ENCODE data around the gene TULP4.
"Not testable (repeated sequence)": the region's sequence is repeated elsewhere in the genome, so short reads cannot be mapped to it uniquely, and the experiment has no call there.

TULP4 gene

DNA sequence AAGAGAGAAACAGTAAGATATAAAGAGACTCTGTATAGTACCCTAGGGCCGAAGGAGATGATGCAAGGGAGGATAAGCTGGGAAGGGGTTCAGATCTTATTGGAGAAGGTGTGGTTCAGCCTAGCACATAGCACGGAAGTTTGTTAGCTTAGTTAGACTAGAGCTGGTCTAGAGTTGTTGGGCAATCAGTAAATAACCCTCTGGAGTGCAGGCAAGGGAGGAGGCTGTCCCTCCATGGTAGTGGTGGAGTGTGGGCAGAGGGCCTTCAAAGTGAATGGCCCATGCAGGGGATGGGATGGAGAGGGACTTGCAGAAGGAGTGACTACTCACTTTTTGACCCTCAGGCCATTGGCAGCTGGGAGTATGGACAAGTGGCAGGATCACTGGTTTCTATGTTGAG is 20.0 kb downstream of the TULP4 start:
- no peak for DNase-seq

DNA sequence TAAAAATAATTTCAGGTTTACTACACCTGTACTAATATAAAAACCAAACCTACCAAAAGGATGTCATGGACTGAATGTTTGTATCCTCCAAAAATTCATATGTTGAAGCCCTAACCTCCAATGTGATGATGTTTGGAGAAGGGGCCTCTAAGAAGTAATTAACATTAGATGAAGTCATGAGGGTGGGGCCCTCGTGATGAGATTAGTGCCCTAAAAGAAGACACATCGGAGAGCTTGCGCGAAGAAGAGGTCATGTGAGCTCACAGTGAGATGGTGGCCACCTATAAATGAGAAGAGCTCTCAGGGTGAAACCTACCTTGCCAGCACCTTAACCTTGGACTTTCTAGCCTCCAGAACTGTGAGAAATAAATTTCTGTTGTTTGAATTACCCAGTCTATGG is 20.8 kb downstream of the TULP4 start:
- DNase-seq, result no peak

DNA sequence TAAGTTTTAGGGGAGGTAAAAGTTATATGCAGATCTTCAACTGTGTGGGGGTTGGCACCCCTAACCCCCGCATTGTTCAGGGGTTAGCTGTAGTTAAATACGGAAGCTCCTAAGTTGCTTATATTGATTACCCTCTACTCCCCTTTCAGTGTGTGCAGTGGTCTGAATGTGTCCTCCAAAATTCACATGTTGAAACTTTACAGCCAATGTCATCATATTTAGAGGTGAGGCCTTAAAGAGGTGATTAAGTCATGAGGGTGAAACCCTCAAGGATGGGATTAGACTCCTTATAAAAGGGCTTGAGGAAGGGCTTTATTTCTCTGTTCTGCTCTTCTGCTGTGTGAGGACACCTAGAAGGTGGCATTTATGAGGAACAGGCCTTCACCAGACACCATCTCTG is 22.3 kb downstream of the TULP4 start:
- no peak for DNase-seq

DNA sequence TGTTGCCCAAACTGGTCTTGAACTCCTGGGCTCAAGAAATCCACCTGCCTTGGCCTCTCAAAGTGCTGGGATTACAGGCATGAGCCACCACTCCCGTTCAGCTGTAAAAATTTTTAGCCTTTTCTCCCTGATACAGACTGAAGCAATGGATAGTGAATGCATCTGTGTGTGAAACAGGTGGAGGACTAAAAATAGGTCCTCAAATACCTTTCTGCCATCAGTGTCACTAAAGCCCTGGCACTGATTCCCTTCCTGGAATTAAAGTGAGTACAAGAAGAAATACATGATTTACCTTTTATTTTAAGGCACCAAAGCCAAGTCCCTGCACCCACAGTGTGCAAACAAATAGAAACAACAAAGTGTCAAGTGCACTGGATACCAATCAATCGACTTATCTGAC is 25.1 kb downstream of the TULP4 start:
- DNase-seq, result no peak

DNA sequence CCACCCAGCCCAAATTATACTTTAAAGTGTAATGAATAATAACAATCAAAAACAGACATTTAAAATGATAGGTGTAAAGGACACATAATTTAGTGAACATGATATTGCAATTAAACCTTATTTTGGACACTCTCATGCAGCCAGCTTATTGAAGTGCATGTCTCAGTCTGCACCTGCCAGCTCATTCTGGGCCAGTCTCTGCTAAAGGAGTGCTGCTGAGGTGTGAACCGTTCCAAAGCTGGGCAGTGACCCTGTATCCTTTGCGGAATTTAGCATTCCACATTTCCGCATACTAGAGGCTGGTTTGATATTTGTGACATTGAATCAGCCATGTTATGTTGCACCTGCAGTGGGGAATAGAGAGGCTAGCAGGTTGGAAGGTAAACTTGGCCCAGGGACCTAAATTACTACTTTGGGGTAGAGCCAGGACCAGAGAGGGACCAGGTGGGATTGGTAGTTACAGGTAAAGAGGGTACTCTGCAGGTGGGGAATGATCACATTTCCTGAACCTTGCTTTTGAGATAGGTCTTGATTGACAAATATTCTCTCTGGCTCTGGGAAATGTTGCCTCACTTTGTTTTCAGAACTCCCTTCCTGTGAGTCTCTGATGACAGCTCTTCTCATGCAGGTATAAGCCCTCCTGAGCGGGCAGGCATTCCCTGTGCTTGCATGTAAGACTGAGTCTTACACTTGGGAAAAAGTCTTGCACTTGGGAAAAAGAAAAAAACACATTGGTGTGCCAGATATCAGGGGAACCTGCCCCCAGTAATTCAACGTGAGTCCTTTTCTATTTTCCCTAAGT is 26.2 kb downstream of the TULP4 start:
- no peak for DNase-seq

DNA sequence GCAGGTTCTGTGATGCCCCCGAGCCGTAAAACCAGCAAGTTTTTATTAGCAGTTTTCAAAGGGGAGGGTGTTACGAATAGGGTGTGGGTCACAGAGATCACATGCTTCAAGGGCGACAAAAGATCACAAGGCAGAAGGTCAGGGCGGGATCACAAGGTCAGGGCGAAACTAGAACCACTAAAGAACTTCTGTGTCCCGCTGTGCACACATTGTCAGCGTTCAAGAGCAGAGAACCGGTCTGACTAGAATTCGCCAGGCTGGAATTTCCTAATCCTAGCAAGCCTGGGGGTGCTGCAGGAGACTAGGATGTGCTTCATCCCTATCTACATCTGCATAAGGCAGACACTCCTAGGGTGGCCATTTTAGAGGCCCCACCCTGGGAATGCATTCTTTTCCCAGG is 26.9 kb downstream of the TULP4 start:
- not testable (repeated sequence) for DNase-seq

DNA sequence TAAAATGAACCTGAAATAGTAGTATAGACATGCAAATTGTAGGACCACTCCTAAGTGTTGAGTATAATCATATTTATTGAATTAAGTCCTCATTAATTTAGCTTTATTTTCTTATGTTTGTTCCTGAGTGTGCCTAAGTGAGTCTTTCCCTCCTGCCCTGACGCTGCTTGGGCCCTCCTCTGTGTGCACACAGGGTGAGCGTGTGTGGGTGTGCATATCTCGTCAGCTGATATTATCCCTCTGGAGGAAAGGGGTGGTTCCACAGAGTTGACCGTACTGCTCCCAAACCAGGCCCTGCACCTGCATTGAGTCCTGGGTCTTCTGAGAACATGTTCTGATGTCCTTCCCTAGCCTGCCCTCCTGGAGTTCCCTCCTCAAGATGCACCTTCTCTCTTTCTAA is 28.0 kb downstream of the TULP4 start:
- DNase-seq, result no peak

DNA sequence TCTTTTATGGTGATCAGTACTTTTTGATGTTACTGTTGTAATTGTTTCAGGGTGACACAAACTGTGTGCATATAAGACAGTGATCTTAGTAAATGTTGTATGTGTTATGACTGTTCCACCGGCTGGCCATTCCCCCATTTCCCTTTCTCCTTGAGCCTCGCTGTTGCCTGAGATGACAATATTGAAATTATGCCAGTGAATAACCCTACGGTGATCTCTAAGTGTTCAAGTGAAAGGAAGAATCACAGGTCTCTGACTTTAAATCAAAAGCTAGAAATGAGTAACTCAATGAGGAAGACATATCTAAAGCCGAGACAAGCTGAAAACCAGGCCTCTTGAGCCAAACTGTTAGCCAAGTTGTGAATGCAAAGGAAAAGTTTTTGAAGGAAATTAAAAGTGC is 32.3 kb downstream of the TULP4 start:
- DNase-seq, result peak; percentile 80

DNA sequence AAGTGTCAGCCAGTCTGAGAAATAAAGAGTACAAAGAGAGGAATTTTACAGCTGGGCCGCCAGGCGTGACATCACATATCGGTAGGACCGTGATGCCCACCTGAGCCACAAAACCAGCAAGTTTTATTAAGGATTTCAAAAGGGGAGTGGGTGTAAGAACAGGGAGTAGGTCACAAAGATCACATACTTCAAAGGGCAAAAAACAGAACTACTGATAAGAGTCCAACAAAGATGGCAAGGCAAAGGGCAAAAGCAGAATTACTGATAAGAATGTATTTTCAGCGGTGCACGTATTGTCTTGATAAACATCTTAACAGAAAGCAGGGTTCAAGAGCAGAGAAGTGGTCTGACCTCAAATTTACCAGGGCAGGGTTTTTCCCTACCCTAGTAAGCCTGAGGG is 33.2 kb downstream of the TULP4 start:
- not testable (repeated sequence) for DNase-seq

DNA sequence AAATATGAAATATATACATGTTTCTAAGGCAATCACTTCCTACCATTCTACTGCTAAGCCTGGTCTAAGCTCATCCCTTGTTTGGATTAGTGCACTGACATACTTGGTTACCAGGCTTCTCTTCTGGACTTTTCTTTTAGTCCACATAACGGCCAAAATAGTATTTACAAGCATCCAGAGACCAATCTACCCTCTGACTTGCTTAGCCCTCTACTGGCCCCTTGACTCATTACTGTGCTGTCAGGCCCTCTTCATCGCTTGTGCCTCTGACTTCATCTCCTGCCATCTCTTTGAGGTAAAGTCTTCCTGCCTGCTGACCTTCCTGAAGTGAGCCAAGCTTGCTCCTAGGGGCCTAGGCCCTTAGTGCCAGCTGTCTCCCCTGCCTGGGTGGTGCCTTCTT is 35.1 kb downstream of the TULP4 start:
- no peak for DNase-seq

DNA sequence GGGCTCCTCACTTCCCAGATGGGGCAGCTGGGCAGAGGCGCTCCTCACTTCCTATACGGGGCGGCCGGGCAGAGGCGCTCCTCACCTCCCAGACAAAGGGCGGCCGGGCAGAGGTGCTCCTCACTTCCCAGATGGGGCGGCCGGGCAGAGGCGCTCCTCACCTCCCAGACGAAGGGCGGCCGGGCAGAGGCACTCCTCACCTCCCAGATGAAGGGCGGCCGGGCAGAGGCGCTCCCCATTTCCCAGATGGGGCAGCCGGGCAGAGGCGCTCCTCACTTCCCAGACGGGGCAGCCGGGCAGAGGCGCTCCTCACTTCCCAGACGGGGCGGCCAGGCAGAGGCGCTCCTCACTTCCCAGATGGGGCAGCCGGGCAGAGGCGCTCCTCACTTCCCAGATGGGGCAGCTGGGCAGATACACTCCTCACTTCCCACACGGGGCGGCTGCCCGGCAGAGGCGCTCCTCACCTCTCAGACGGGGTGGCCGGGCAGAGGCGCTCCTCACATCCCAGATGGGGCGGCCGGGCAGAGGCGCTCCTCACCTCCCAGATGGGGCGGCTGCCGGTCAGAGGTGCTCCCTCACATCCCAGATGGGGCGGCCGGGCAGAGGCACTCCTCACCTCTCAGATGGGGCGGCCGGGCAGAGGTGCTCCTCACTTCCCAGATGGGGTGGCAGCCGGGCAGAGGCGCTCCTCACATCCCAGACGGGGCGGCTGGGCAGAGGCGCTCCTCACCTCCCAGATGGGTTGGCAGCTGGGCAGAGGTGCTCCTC is 36.7 kb downstream of the TULP4 start:
- not testable (repeated sequence) for DNase-seq

DNA sequence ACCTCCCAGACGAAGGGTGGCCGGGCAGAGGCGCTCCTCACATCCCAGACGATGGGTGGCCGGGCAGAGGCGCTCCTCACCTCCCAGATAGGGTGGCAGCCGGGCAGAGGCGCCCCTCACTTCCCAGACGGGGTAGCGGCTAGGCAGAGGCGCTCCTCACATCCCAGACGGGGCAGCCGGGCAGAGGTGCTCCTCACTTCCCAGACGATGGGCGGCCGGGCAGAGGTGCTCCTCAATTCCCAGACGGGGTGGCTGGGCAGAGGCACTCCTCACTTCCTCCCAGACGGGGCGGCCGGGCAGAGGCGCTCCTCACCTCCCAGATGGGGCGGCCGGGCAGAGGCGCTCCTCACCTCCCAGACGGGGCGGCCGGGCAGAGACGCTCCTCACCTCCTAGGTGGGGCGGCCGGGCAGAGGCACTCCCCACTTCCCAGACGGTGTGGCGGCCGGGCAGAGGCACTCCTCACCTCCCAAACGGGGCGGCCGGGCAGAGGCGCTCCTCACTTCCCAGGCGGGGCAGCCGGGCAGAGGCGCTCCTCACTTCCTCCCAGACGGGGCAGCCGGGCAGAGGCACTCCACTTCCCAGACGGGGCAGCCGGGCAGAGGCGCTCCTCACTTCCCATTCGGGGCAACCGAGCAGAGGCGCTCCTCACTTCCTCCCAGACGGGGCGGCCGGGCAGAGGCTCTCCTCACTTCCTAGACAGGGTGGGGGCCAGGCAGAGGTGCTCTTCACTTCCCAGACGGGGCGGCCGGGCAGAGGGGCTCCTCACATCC is 37.4 kb downstream of the TULP4 start:
- DNase-seq, result not testable (repeated sequence)

DNA sequence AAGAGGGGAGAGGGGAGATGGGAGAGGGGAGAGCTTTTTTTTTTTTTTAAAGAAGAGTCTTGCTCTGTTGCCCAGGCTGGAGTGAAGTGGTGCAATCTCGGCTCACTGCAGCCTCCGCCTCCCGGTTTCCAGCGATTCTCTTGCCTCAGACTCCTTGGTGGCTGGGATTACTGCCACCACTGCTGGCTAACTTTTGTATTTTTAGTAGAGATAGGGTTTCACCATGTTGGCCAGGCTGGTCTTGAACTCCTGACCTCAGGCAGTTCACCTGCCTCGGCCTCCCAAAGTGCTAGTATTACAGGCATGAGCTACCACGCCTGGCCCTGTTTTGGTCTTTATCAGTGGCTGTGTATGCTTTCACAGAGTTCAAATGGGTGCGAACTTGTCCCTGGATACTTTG is 38.5 kb downstream of the TULP4 start:
- not testable (repeated sequence) for DNase-seq

DNA sequence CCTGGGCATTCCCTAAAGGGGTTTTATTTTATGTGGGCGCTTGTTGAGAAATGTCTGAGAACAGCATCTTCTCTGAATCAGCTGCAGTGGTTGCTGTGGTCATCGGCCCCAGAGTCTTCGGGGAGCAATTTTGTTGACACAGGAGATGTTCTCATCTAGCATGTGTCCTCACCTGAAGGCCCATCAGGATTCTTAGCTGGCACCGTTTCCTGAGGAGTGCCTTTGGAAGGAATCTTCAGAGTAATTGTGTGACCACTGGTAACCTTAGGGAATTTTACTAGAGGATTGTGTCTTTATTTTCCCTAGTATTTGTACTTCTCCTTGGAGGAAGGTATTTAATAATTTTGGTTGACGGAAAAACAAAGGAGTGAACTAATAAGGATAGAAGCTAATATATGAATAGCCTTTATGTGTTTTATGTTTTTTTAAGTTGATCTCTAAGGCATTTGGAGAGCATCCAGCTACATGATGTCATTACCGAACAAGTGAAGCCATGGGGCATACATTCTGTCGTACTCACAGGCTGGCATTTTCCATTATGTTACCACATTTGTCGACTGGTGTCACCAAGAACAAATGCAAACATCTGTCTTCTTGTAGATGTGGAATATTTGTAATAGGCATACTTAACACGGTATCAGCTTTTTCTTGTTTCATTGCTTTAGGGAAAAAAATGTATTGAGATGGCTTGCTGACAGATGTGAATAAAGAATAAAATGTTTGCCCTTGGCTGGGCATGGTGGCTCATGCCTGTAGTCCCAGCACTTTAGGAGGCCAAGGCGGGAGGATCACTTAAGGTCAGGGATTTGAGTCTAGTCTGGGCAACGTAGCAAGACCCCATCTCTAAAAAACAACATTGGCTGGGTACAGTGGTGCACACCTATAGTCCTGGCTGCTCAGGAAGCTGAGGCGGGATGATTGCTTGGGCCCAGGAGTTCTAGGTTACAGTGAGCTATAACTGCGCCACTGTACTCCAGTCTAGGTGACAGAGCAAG is 41.9 kb downstream of the TULP4 start:
- no peak for DNase-seq

DNA sequence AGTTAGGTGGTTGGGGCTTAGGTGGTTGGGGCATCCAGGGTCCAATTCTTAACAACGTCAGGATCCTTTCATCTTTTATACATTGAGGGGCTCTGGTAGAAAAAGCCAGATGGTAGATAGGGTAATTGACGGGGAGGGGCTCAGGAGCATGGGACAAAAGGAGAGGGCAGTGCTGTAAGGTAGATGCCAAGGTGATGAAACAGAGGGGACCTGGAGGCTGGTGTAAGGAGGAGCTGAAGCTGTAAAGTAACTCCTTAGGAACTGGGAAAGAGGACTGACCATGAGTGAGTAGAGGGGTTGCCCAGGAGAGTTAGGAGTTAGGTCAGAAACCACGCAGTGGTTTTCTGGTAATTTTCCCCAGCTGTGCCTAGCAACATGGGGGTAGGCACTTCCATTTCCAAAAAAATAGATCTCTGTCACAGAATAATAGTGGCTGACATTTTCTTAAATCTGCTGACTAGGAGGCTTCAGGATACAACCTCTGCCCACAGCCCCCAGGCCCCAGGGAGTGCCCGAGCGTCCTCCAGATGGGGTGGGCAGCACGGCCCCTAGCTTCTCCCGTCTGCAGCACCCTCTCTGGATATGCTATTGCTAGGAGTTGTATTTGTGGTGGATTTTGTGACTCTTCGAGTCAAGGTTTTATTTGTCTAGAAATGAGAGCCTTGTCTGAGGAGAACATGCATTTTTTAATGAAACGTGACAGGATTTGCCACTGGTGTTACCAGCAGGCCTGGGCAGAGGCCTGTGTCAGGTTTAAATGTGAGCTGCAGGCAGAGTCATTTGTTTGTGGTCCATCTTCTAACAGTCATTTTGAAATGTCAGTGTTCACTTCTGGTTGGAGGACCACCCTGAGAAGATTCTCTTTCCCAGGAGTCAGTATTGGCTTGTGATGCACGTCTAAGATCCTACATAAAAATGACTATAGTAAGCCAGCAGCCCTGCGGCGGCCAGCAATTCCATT is 44.6 kb downstream of the TULP4 start:
- DNase-seq, result no peak

DNA sequence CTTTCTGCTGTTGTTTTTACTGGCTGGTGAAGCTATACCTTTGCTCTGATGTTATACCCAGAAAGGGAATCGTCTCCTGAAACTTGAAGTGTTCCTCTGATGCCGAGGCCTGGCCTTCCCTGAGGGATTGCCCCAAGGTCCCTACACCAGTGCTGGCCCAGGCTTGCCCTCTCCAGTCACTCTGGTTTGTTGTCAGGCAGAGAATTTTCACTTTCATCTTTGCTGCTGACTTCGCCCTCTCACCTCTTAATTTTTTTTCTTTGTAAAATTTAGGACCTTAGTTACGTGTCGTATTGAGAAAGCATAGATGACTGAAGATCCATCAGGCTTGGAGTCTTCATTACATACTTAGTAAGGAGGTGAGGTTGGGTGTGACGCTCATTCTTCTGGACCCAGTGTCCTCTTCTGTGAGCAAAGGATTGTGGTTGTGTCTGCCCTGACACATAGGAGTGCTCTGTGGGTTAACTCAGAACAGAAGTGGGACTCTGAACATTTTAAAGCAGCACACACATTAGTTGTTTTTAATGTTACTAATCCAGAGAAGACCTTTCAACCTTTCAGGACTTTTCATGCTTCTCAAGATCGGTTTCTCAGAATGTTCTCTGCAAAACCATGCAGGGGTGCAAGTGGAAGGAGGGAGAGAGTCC is 45.4 kb downstream of the TULP4 start:
- peak; percentile 45 for DNase-seq

DNA sequence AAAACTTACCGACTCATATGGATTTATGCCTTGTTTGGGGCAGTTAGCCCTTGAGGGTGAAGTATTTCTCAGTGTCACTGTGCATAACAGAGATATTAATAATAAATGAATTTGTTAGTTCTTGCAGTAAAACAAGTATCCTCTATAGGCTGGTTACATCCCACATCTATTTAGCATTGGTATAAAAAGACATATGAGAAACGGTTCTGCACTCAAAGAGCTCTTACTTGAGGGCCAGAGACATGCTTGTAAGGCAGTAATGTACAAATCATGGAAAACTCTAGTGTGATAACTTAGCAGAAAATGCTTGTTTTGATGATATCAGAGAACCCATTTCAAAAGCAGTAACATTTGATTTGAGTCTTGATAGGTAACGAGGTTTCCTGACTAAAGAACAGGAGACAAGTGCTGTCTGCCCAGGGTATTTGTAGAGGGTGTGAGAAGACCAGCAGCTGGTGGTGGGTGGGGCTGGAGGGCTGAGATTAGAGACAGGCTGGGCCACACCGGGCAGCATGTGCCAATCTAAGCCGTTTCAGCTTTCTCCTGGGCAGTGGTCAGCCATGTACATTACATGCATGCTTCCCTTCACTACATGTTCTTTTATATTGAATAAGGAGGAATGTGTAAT is 46.3 kb downstream of the TULP4 start:
- DNase-seq, result no peak

DNA sequence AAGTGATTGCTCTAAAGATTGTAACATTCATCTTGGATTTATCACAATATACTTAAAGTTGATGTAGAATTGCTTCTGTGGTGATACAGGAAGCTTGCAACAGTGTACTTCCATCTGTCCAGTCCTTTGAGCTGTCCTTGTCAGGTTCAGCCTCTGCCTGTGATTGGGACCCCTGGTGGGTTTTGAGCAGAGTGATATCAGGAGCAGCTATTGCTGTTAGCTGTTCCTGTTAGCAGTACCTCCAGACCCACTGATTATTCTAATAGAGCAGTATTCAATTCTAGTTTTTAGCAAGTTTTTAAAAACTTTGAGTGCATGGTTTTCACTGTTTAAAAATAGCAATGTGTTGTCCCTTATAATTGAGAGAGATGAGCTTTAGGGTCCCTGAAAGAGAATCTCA is 48.8 kb downstream of the TULP4 start:
- DNase-seq, result no peak

DNA sequence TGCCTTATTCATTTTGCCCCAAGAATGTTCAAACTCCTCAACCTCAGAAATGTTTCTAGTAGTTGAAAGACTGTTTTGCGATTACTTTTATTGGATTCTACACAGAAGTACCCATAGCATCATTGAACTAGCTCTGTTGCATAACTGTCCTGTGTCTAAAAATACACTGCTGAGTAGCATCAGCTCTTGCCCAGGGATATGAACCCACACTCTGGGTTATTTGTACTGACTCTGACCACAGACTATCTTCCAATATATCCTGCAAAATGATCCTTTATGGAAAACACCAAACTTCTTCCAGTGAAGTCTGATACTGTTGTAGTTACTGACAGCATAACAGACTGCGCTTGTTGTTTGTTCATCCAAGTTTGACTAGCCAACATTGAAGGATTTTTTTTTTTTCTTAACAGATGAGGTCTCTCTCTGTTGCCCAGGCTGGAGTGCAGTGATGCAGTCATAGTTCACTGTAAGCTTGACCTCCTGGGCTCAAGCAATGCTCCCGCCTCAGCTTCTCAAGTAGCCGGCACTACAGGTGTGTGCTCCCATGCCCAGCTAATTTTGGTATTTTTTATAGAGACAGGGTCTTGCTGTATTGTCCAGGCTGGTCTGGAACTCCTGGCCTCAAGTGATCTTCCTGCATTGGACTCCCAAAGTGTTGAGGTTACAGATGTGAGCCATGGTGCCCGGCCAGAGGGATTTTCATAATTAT is 49.9 kb downstream of the TULP4 start:
- DNase-seq, result no peak
